ENCODE results near the gene MTRF1L.
A peak's percentile ranks its signal among the peaks of the same experiment; 100 is the strongest.

- TF ChIP-seq CTCF (conservative IDR thresholded peaks at IDR 0.05): peak; percentile 74
- TF ChIP-seq ZFX (IDR thresholded peaks at IDR 0.05): no peak
Measured at GRCh38 chr6:152952866-152953509, 49.5 kb downstream of the MTRF1L start.
